PC-9 (cell line): ENCODE data around the gene USE1.
A peak's percentile ranks its signal among the peaks of the same experiment; 100 is the strongest.

ENCODE experiments used
- EZH2 ChIP-seq: fragments of 200-600 bp; sonication (generic); IDR thresholded peaks from 2 replicates; pipeline ENCODE4 v1.8.0; 2017; ENCODE audit warnings: antibody characterized with exemption, low read depth
- TF ChIP-seq, protein P1 (sequence below): fragments of 200-600 bp; sonication (generic); conservative IDR thresholded peaks from 2 replicates; pipeline ENCODE4 v1.6.1; 2017; ENCODE audit warnings: mixed run types, antibody characterized with exemption, mild to moderate bottlenecking, moderate library complexity

DNA sequence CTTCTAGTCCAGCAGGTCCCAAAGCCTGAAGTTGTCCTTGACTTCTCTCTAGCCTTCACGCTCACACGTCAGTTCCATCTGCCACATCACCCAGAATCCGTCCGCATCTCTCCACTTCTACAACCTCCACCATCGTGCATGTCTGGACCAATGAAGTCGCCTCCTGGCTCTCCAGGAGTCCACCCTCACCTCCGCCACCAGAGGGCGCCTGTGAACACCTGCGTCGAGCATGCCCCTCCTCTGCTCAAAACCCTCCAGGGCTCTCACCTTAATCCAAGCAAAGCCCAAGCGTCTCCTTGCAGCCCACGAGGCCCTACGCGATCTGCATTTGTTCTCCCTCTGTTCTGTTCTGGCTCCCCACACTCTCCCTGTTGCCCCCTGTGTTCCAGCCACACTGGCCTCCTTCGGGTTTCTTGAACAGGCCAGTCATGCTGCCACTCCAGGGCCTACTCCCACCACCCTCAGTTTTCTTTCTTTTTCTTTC, 45.7 kb downstream of the USE1 start:
- TF ChIP-seq, protein P1, sequence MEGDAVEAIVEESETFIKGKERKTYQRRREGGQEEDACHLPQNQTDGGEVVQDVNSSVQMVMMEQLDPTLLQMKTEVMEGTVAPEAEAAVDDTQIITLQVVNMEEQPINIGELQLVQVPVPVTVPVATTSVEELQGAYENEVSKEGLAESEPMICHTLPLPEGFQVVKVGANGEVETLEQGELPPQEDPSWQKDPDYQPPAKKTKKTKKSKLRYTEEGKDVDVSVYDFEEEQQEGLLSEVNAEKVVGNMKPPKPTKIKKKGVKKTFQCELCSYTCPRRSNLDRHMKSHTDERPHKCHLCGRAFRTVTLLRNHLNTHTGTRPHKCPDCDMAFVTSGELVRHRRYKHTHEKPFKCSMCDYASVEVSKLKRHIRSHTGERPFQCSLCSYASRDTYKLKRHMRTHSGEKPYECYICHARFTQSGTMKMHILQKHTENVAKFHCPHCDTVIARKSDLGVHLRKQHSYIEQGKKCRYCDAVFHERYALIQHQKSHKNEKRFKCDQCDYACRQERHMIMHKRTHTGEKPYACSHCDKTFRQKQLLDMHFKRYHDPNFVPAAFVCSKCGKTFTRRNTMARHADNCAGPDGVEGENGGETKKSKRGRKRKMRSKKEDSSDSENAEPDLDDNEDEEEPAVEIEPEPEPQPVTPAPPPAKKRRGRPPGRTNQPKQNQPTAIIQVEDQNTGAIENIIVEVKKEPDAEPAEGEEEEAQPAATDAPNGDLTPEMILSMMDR, result peak; percentile 96
- TF ChIP-seq EZH2, result no peak
